HEK293T (cell line): Measurements from ENCODE around the gene MANBA.

ENCODE experiments used
- BHLHE40 ChIP-seq: fragments of 450-650 bp; IDR thresholded peaks from 2 replicates; pipeline ENCODE4 v1.6.1; 2016; ENCODE audit warnings: mild to moderate bottlenecking, moderate library complexity, borderline replicate concordance
- FOXA1 ChIP-seq: fragments of 450-650 bp; IDR thresholded peaks from 2 replicates; pipeline ENCODE4 v1.6.1; 2016; ENCODE audit warnings: mild to moderate bottlenecking
- FOXM1 ChIP-seq: fragments of 450-650 bp; IDR thresholded peaks from 2 replicates; pipeline ENCODE4 v1.6.1; 2017; ENCODE audit warnings: mild to moderate bottlenecking, borderline replicate concordance
- NFRKB ChIP-seq: fragments of 450-650 bp; IDR thresholded peaks from 2 replicates; pipeline ENCODE4 v1.6.1; 2016; ENCODE audit warnings: mild to moderate bottlenecking, moderate library complexity
- TARDBP ChIP-seq: fragments of 450-650 bp; IDR thresholded peaks from 2 replicates; pipeline ENCODE4 v1.6.1; 2016

GRCh38 chr4:102725229-102725628, 35.5 kb downstream of the MANBA start:
- TF ChIP-seq FOXM1 (no peak), BHLHE40 (no peak), FOXA1 (no peak), TARDBP (no peak), NFRKB (no peak)
